Endothelial cell (in vitro differentiated cells): ENCODE measurements around the gene BCAP29. TPM values are rescaled to one million over a fixed set of nuclear protein-coding genes. Genes with fewer than 3 reads are reported as not detected.

Experiments
- DNase-seq: peaks from one replicate; pipeline ENCODE4 v3.0.0; 2021; ENCODE audit warnings: low spot score
- H3K27ac Mint-ChIP-seq: one replicate; pipeline ENCODE4 v1.8.0; 2021; ENCODE audit warnings: mixed read lengths, inconsistent platforms; ENCODE audit not compliant: unreplicated experiment
- H3K27me3 Mint-ChIP-seq: one replicate; pipeline ENCODE4 v1.8.0; 2021; ENCODE audit warnings: mild to moderate bottlenecking, moderate library complexity, mixed read lengths, inconsistent platforms; ENCODE audit not compliant: unreplicated experiment
- H3K36me3 Mint-ChIP-seq: one replicate; pipeline ENCODE4 v1.8.0; 2021; ENCODE audit warnings: mild to moderate bottlenecking, low read depth, mixed read lengths, inconsistent platforms; ENCODE audit not compliant: unreplicated experiment
- H3K4me1 Mint-ChIP-seq: one replicate; pipeline ENCODE4 v1.8.0; 2021; ENCODE audit warnings: mild to moderate bottlenecking, mixed read lengths, inconsistent platforms; ENCODE audit not compliant: unreplicated experiment
- H3K4me3 Mint-ChIP-seq: one replicate; pipeline ENCODE4 v1.8.0; 2021; ENCODE audit warnings: mild to moderate bottlenecking, mixed read lengths, inconsistent platforms; ENCODE audit not compliant: unreplicated experiment
- H3K9me3 Mint-ChIP-seq: one replicate; pipeline ENCODE4 v1.8.0; 2021; ENCODE audit warnings: mixed read lengths, inconsistent platforms; ENCODE audit not compliant: unreplicated experiment
- CTCF ChIP-seq: fragments of 200-600 bp; sonication (generic); IDR thresholded peaks from one replicate; pipeline ENCODE4 v1.5.0; 2021; ENCODE audit warnings: antibody characterized with exemption; ENCODE audit not compliant: unreplicated experiment
- total RNA-seq: library from RNA; stranded (reverse); fragmentation: NEBNext Ultra II Directional; extraction: Animal tissue kit (Norgen Biotek cat#: 25700); gene quantifications from one replicate; pipeline ENCODE4 v1.2.1, GENCODE V29; 2021; ENCODE audit not compliant: unreplicated experiment

Gene BCAP29
- total RNA-seq, 1 donor from 2014 or later = 114 TPM

GRCh38 chr7:107658467-107658866 lies 78.4 kb downstream of the BCAP29 start:
- no peak overlapping the region for H3K4me3 Mint-ChIP-seq
- H3K36me3 Mint-ChIP-seq = no peaks in the 10 kb centered on the region
- H3K27ac Mint-ChIP-seq = no peak overlapping the region
- TF ChIP-seq CTCF = no peak
- peaks cover 19% of the 10 kb centered on the region for H3K4me1 Mint-ChIP-seq
- no peak for DNase-seq
- peaks cover 12% of the 10 kb centered on the region for H3K27me3 Mint-ChIP-seq
- H3K9me3 Mint-ChIP-seq = no peaks in the 10 kb centered on the region

GRCh38 chr7:107659666-107660065 lies 79.6 kb downstream of the BCAP29 start:
- H3K4me1 Mint-ChIP-seq = peaks cover 16% of the 10 kb centered on the region

GRCh38 chr7:107660381-107661080 lies 80.5 kb downstream of the BCAP29 start, which contains the start of gene SLC26A4:
SLC26A4 (plus strand) TSS chr7:107660828; CDS start chr7:107661642, 814 bp downstream.
- peak; percentile 4 for DNase-seq

More at GRCh38 chr7:107659666-107660065, 79.6 kb downstream of the BCAP29 start:
- Mint-ChIP-seq H3K4me3 (no peak overlapping the region), H3K9me3 (no peaks in the 10 kb centered on the region), H3K27me3 (peaks cover 12% of the 10 kb centered on the region), H3K36me3 (no peaks in the 10 kb centered on the region), H3K27ac (no peak overlapping the region)
- DNase-seq = no peak
- TF ChIP-seq CTCF = no peak

GRCh38 chr7:107661081-107661864 lies 81.2 kb downstream of the BCAP29 start:
- H3K4me1 Mint-ChIP-seq = peaks cover 8% of the 10 kb centered on the region
- peak overlapping the region; percentile 88 for H3K4me3 Mint-ChIP-seq
- peak; percentile 53 for DNase-seq
- no peak overlapping the region for H3K27ac Mint-ChIP-seq
- TF ChIP-seq CTCF = no peak
- no peaks in the 10 kb centered on the region for H3K9me3 Mint-ChIP-seq
- H3K36me3 Mint-ChIP-seq = no peaks in the 10 kb centered on the region
- H3K27me3 Mint-ChIP-seq = peaks cover 12% of the 10 kb centered on the region

More at GRCh38 chr7:107660381-107661080, 80.5 kb downstream of the BCAP29 start, which contains the start of gene SLC26A4:
- H3K27me3 Mint-ChIP-seq = peaks cover 12% of the 10 kb centered on the region
- H3K4me1 Mint-ChIP-seq = peaks cover 8% of the 10 kb centered on the region
- TF ChIP-seq CTCF = no peak
- no peak within 1 kb of the TSS for H3K27ac Mint-ChIP-seq
- H3K36me3 Mint-ChIP-seq = no peaks in the 10 kb centered on the region
- no peaks in the 10 kb centered on the region for H3K9me3 Mint-ChIP-seq
- peak within 1 kb of the TSS; percentile 88 for H3K4me3 Mint-ChIP-seq
